ENCODE data around the gene C19orf12. TPM values are rescaled to one million over a fixed set of nuclear protein-coding genes. Genes with fewer than 3 reads are reported as not detected.
"Not testable (repeated sequence)": the region's sequence is repeated elsewhere in the genome, so short reads cannot be mapped to it uniquely, and the experiment has no call there.

The C19orf12 gene
- total RNA-seq, 1 experiment from 2014 or later, result 17.5 TPM

DNA sequence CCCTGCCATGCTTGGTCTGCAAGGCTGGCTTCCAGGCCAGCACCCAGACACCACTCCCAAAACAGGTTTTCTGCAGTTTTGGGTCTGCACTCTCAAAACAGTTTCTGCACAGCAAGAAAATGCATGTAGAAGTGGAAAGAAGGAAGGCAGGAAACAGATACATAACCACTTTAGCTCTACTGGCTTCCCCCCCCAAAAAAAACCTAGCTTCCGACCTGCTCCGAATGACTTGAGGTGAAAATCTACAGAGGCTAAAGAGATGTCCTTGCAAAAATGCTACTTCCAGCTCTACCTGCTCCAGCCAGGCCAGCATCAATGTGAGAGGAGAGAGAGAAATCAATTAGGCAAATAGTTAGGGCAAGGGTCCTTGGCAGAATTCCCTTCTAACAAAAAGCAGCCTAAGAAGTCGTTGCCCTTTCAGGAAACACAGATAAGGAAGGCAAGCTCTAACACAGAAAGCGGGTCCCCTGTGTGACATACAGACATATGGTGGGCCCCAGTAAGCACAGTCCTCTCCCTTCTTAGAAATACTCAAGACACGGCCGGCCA lies 3.4 kb downstream of the C19orf12 start:
- H3K36me3 Mint-ChIP-seq (ENCODE audit: insufficient read depth in 1 of 3, low read depth in 3 of 3), result peaks cover 0 to 2% (median 0%) of the 10 kb centered on the region in 3 experiments; a peak in 2 of 7 replicates
- Histone ChIP-seq H4K8ac (replicated peaks; ENCODE audit: insufficient read length, low read depth, low read length) (no peak overlapping the region), H3K18ac (ENCODE audit: insufficient read length, low read depth, low read length) (no peak overlapping the region), H3K9me3 (ENCODE audit: control insufficient read depth, low read depth, low read length) (no peaks in the 10 kb centered on the region), H3K27ac (ENCODE audit: insufficient read length, low read depth, low read length) (no peak overlapping the region), H2AFZ (ENCODE audit: low read length) (no peak overlapping the region), H4K91ac (ENCODE audit: insufficient read length, low read depth, low read length) (no peak overlapping the region), H2BK12ac (ENCODE audit: insufficient read length, low read depth, low read length) (no peak overlapping the region), H3K27me3 (ENCODE audit: insufficient read depth, low read length) (no peaks in the 10 kb centered on the region), H3K23ac (ENCODE audit: insufficient read length, low read depth, low read length) (no peak overlapping the region), H2BK120ac (ENCODE audit: low read depth, low read length, poor library complexity, severe bottlenecking) (no peak overlapping the region), H3K79me2 (ENCODE audit: insufficient read depth, low read length) (no peaks in the 10 kb centered on the region), H3K4me2 (ENCODE audit: insufficient read depth, insufficient read length, low read length) (no peak overlapping the region), H2BK20ac (ENCODE audit: low read depth, low read length, poor library complexity, severe bottlenecking) (no peak overlapping the region), H3K79me1 (ENCODE audit: insufficient read depth, low read depth, low read length, poor library complexity, severe bottlenecking) (no peaks in the 10 kb centered on the region), H3K23me2 (ENCODE audit: insufficient read length, low read depth, low read length, poor library complexity, severe bottlenecking) (peaks cover 4% of the 10 kb centered on the region), H4K20me1 (ENCODE audit: control insufficient read depth, insufficient read depth, insufficient read length) (no peaks in the 10 kb centered on the region), H3K14ac (ENCODE audit: insufficient read depth, low read length) (no peak overlapping the region), H3K4ac (ENCODE audit: low read depth, low read length) (no peak overlapping the region), H2AK5ac (ENCODE audit: insufficient read length, low read length) (no peak overlapping the region), H3K9ac (ENCODE audit: extremely low read depth, insufficient read length, low read length) (no peak overlapping the region), H2BK15ac (ENCODE audit: low read depth, low read length) (no peak overlapping the region), H2BK5ac (ENCODE audit: insufficient read length, low read length) (no peak overlapping the region), H3T11ph (ENCODE audit: low read length) (no peak overlapping the region), H3K56ac (ENCODE audit: insufficient read length, low read depth, low read length) (no peak overlapping the region), H3K4me1 (ENCODE audit: insufficient read depth, low read length) (no peaks in the 10 kb centered on the region), H4K5ac (ENCODE audit: insufficient read length, low read depth, low read length) (no peak overlapping the region)
- H3K27ac Mint-ChIP-seq, result no peak overlapping the region; a peak in 1 of 7 replicates
- no peak overlapping the region; a peak in 1 of 5 replicates for H3K4me3 Mint-ChIP-seq
- H3K27me3 Mint-ChIP-seq (ENCODE audit: low read depth), result no peaks in the 10 kb centered on the region
- no CpG with 5 or more reads among the region's 6 CpGs for WGBS (ENCODE audit: extremely low coverage, insufficient read length, low lambda C conversion rate)
- H3K9me3 Mint-ChIP-seq, result no peaks in the 10 kb centered on the region
- TF ChIP-seq, protein P1, sequence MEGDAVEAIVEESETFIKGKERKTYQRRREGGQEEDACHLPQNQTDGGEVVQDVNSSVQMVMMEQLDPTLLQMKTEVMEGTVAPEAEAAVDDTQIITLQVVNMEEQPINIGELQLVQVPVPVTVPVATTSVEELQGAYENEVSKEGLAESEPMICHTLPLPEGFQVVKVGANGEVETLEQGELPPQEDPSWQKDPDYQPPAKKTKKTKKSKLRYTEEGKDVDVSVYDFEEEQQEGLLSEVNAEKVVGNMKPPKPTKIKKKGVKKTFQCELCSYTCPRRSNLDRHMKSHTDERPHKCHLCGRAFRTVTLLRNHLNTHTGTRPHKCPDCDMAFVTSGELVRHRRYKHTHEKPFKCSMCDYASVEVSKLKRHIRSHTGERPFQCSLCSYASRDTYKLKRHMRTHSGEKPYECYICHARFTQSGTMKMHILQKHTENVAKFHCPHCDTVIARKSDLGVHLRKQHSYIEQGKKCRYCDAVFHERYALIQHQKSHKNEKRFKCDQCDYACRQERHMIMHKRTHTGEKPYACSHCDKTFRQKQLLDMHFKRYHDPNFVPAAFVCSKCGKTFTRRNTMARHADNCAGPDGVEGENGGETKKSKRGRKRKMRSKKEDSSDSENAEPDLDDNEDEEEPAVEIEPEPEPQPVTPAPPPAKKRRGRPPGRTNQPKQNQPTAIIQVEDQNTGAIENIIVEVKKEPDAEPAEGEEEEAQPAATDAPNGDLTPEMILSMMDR (conservative IDR thresholded peaks at IDR 0.05), result no peak
- H3K4me1 Mint-ChIP-seq, result peaks cover 23 to 30% of the 10 kb centered on the region in 2 experiments
- no peak for DNase-seq

DNA sequence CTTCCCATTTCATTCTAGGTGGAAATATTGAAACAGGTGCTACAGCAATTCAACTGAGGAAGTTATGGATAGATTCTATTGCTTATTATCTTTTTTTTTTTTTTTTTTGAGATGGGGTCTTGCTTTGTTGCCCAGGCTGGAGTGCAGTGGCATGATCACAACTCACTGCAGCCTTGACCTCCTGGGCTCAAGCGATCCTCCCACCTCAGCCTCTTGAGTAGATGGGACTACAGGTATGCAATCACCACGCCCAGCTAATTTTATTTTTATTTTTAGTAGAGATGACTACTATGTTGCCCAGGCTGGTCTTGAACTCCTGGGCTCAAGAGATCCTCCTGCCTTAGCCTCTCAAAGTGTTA lies 5.6 kb downstream of the C19orf12 start:
- not testable (repeated sequence) for H2BK20ac ChIP-seq (ENCODE audit: low read depth, low read length, poor library complexity, severe bottlenecking); H3T11ph ChIP-seq (ENCODE audit: low read length); DNase-seq; H3K27me3 ChIP-seq (ENCODE audit: insufficient read depth, low read length); H2BK5ac ChIP-seq (ENCODE audit: insufficient read length, low read length); H4K5ac ChIP-seq (ENCODE audit: insufficient read length, low read depth, low read length); H3K79me2 ChIP-seq (ENCODE audit: insufficient read depth, low read length); H3K4me1 ChIP-seq (ENCODE audit: insufficient read depth, low read length); H3K56ac ChIP-seq (ENCODE audit: insufficient read length, low read depth, low read length); H3K9me3 Mint-ChIP-seq; H3K36me3 Mint-ChIP-seq (ENCODE audit: insufficient read depth in 1 of 3, low read depth in 3 of 3); H4K20me1 ChIP-seq (ENCODE audit: control insufficient read depth, insufficient read depth, insufficient read length); H3K27ac ChIP-seq (ENCODE audit: insufficient read length, low read depth, low read length); H2AK5ac ChIP-seq (ENCODE audit: insufficient read length, low read length); H3K9me3 ChIP-seq (ENCODE audit: control insufficient read depth, low read depth, low read length); H3K18ac ChIP-seq (ENCODE audit: insufficient read length, low read depth, low read length); H2AFZ ChIP-seq (ENCODE audit: low read length); H2BK120ac ChIP-seq (ENCODE audit: low read depth, low read length, poor library complexity, severe bottlenecking); H2BK12ac ChIP-seq (ENCODE audit: insufficient read length, low read depth, low read length); H4K8ac ChIP-seq (replicated peaks; ENCODE audit: insufficient read length, low read depth, low read length); H3K23me2 ChIP-seq (ENCODE audit: insufficient read length, low read depth, low read length, poor library complexity, severe bottlenecking); H3K4ac ChIP-seq (ENCODE audit: low read depth, low read length); H3K4me2 ChIP-seq (ENCODE audit: insufficient read depth, insufficient read length, low read length); H2BK15ac ChIP-seq (ENCODE audit: low read depth, low read length); H3K27me3 Mint-ChIP-seq (ENCODE audit: low read depth); H3K4me3 Mint-ChIP-seq; H3K14ac ChIP-seq (ENCODE audit: insufficient read depth, low read length); H3K79me1 ChIP-seq (ENCODE audit: insufficient read depth, low read depth, low read length, poor library complexity, severe bottlenecking); H3K23ac ChIP-seq (ENCODE audit: insufficient read length, low read depth, low read length); H4K91ac ChIP-seq (ENCODE audit: insufficient read length, low read depth, low read length); H3K9ac ChIP-seq (ENCODE audit: extremely low read depth, insufficient read length, low read length)
- WGBS (ENCODE audit: extremely low coverage, insufficient read length, low lambda C conversion rate), result no CpG with 5 or more reads among the region's 2 CpGs
- Mint-ChIP-seq H3K4me1 (peaks cover 11 to 16% of the 10 kb centered on the region in 2 experiments), H3K27ac (peak overlapping the region in 1 of 3 experiments; percentile 65; a peak in 1 of 7 replicates)
